Fibroblast of lung (primary cell): ENCODE measurements around the gene ATP1B1.

Source experiments
- EZH2 ChIP-seq: IDR thresholded peaks from 2 replicates; pipeline ENCODE4 v1.5.1; 2012; ENCODE audit warnings: low read length, control low read depth, mild to moderate bottlenecking; ENCODE audit errors: missing control alignments
- TF ChIP-seq, protein P1 (sequence below), 2 donors: IDR thresholded peaks in 1 of 2; conservative IDR thresholded peaks in 1 of 2; 1 replicate in 1 of 2; 2 replicates in 1 of 2; pipeline ENCODE4 v1.5.1; 2011 to 2012; ENCODE audit warnings: low read length in 2 of 2, control low read depth in 1 of 2, inconsistent platforms in 1 of 2, low read depth in 1 of 2, mild to moderate bottlenecking in 1 of 2

DNA sequence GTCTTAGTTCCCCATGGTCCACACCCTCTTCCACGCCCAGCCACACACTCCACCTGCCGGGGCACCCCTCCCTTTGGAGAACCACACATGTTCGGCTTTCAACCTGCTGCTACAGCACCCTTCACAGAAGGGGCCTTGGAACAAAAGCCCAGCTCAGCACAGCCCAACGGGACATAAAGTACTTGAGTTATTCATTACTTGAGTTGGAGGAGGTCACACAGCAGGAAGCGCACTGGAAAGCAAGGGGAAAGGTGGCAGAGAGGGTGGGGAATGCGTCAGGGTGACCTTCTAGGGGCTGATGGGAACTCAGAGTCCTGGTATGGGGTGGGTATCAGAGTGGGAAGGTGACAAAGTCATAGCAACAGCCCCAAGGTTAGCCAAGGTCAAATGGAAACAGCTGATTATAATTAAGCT lies 3.0 kb upstream of the ATP1B1 start:
- TF ChIP-seq, protein P1, sequence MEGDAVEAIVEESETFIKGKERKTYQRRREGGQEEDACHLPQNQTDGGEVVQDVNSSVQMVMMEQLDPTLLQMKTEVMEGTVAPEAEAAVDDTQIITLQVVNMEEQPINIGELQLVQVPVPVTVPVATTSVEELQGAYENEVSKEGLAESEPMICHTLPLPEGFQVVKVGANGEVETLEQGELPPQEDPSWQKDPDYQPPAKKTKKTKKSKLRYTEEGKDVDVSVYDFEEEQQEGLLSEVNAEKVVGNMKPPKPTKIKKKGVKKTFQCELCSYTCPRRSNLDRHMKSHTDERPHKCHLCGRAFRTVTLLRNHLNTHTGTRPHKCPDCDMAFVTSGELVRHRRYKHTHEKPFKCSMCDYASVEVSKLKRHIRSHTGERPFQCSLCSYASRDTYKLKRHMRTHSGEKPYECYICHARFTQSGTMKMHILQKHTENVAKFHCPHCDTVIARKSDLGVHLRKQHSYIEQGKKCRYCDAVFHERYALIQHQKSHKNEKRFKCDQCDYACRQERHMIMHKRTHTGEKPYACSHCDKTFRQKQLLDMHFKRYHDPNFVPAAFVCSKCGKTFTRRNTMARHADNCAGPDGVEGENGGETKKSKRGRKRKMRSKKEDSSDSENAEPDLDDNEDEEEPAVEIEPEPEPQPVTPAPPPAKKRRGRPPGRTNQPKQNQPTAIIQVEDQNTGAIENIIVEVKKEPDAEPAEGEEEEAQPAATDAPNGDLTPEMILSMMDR (conservative IDR thresholded peaks at IDR 0.05 in 1 of 2, IDR thresholded peaks at IDR 0.05 in 1 of 2; ENCODE audit: low read depth in 1 of 2, low read length in 2 of 2), result no peak
- TF ChIP-seq EZH2, result no peak
